NOMO-1 treated with dmso at 0.1 percent for 144 hours (cell line): ENCODE measurements around the gene SMARCC2.
A peak's percentile ranks its signal among the peaks of the same experiment; 100 is the strongest.

ENCODE experiments used
- DNase-seq: peaks from one replicate; lab custom pipeline; 2025; ENCODE audit not compliant: unreplicated experiment; lab: John Stamatoyannopoulos, UW

SMARCC2 gene

GRCh38 chr12:56152756-56153677 is 36.3 kb downstream of the SMARCC2 start:
- no peak for DNase-seq

- peak; percentile 87 for DNase-seq
Measured at GRCh38 chr12:56152132-56152755, 37.0 kb downstream of the SMARCC2 start, which contains the start of gene MYL6B. Gene MYL6B, plus strand, starts transcription at chr12:56152587. Its CDS starts 1,332 bp downstream, at chr12:56153919.

- no peak for DNase-seq
Measured at GRCh38 chr12:56151672-56152131, 37.6 kb downstream of the SMARCC2 start.

DNA sequence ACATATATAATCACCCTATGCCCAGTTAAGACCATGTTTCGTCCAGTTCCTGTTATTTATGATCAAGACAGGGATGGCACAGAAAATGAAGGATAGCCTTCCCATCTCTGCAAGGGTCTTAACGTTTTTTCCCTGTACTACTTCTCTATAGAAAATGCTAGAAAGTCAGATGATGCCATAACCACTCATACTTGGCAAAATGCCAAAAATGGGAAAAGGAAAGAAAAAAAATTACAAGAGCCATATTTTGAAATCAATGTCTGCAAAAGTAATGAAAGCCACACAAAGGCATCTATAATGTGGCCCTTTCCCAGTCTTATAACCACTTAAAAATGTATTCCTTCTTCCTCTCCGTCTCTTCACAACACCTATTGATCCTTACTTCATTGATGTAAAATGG is 38.7 kb downstream of the SMARCC2 start:
- no peak for DNase-seq

DNA sequence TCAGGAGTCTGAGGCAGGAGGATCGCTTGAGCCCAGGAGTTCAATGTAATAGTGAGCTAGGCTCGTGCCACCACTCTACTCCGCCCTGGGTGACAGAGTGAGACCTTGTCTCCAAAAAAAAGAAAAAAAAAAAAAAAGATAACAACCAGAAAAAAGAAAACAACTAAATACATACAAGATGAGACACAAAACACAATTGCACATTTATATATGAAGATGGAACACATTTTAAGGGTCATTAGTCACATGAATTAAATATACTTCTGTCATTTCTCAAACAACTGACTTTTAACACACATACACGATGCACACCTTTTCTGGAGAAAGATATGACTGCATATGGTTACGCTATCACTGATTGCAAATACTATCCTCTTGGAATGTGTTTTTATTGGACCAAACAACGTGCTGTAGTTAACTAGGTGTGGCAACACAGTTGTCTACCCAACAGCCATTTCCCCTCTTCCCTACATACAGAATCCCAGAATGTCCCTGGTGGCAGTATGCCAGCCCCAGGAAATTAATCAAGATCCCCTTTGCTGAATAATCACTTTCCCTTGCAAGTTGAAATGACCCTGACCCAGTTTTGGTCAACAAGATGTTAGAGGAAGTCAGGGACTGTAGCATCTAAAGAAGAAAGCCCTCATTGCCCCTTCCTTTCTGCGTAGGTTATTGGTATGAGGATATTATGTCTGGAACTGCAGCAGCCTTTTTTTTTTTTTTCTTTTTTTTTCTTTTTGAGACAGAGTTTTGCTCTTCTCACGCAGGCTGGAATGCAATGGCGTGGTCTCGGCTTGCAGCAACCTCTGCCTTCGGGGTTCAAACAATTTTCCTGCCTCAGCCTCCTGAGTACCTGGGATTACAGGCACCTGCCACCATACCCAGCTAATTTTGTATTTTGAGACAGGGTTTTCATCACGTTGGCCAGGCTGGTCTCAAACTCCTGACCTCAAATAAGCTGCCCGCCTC is 42.5 kb downstream of the SMARCC2 start:
- DNase-seq: no peak

DNA sequence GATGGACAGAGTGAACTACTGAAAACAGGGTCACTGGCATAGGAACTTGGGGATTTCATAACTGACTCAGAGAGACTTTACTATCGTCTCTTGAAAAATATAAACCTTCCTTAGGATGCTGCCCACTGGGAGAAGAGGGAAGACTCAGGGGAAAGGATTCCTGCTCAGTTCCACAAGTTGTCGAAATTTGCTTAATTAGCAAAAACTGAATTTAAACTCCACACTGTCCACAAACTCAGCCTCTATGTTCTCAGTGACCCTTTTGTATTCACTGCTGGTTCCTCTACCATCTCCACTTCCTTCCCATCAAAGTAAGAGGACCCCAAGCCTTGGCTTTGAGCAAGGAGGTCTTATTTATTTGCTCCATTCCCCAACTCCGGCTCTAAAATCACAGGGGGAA is 44.1 kb downstream of the SMARCC2 start:
- DNase-seq: no peak

- DNase-seq: no peak
Measured at GRCh38 chr12:56143870-56144269, 45.4 kb downstream of the SMARCC2 start.

GRCh38 chr12:56143217-56143616 is 46.1 kb downstream of the SMARCC2 start:
- DNase-seq: no peak

GRCh38 chr12:56141946-56142784 is 47.1 kb downstream of the SMARCC2 start:
- DNase-seq: no peak

DNA sequence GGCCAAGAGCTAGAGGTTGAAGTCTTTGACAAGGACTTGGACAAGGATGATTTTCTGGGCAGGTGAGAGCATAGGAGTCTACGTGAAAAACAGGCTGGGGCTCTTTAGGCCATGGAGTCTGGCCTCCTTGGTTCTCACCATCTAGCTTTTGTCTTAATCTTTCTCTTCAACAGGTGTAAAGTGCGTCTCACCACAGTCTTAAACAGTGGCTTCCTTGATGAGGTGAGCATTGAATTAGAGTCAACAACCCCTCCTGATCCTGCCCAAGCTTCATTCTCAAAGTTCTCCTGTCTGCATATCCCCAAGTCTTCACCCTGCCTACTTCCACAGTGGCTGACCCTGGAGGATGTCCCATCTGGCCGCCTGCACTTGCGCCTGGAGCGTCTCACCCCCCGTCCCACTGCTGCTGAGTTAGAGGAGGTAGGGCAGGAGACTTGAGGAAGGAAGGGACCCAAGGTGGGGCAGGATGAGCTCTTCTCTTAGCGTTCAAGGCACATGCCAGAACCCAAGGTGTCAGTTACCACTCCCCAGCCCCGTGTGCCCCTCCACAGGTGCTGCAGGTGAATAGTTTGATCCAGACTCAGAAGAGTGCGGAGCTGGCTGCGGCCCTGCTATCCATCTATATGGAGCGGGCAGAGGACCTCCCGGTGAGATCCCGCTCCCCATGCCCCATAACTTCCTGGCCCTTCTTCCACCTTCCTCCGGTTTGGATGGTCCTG is 51.3 kb downstream of the SMARCC2 start:
- DNase-seq: no peak

DNA sequence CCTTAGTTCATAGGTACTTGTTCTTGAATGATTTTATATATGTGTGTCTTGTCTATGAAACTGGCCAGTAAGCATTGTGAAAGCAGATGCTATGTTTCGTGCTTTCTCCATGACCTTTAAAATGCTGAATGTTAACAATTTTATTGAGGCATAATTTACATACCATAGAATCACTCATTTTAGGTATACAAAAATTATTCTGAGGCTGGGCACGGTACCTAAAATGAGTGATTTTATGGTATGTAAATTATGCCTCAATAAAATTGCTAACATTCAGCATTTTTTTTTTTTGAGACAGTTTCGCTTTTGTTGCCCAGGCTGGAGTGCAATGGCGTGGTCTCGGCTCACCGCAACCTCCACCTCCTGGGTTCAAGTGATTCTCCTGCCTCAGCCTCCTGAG is 54.4 kb downstream of the SMARCC2 start:
- DNase-seq: no peak

DNA sequence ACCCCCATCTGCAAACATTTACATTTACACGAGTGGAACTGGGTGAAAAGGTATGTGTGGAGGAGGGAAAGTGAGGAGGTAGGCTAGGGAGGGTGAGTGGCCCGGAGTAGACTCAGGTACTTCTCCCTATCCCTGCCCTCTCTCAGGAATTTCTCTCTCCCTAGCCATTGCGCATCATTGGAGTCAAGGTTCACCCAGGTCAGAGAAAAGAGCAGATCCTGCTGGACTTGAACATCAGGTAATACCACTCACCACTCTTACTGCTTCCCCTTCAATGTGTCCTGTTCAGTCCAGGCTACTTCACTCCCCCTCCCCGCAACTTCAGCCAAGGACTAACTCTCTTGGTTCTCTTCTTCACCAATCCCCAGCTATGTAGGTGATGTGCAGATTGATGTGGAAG is 58.4 kb downstream of the SMARCC2 start:
- no peak for DNase-seq

DNA sequence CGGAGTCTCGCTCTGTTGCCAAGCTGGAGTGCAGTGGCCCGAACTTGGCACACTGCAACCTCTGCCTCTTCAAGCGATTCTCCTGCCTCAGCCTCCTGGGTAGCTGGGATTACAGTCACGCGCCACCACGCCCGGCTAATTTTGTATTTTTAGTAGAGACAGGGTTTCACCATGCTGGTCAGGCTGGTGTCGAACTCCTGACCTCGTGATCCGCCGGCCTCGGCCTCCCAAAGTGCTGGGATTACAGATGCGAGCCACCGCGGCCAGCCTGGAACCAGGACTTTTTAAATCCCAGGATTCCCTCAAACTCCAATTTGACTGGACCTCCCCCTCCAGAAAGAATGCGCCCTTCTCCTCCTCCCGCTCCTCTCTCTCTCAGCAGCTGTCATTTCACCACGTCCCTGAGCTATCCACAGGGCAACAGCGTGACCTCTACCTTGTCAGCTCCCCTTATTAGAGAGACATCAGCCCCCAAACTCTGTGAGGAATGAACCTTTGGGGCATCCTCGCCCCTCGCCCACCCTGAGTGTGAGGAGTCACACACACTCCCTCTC is 59.3 kb downstream of the SMARCC2 start:
- DNase-seq: no peak

DNA sequence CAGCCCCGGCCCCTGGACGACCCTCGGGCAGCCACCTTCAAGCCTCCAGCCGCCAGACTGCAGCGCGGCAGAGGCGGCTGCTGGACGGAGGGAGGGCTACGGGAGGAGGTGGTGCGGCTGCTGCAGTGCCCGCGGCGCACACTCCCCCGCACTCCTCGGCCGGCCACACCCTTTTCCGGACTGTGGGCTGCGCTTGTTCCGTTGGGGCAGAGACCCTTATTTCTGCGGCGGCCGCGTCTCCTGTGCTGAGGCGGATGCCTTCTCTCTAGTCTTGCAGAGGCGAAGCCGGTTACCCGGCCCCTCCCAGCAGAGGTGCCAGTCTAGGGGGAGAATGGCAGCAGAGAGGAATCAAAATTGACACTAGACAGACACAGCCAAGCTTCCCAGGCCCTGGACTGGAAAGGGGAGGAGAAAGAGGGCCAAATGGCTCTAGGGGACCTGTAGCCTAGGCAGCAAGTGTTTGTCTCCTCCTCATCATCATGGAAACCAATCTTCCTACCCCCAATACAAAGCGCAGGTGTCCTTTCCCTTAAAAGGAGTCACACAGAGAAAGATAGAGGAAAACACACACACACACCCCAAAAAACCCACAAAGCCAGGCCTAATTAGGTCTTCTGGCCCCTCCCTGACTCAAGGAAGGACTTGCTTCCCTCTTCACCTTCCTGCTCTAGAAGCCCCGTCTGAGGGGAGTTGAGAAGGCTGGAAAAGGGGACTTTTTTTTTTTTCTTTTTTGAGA is 59.9 kb downstream of the SMARCC2 start:
- DNase-seq: peak; percentile 69

DNA sequence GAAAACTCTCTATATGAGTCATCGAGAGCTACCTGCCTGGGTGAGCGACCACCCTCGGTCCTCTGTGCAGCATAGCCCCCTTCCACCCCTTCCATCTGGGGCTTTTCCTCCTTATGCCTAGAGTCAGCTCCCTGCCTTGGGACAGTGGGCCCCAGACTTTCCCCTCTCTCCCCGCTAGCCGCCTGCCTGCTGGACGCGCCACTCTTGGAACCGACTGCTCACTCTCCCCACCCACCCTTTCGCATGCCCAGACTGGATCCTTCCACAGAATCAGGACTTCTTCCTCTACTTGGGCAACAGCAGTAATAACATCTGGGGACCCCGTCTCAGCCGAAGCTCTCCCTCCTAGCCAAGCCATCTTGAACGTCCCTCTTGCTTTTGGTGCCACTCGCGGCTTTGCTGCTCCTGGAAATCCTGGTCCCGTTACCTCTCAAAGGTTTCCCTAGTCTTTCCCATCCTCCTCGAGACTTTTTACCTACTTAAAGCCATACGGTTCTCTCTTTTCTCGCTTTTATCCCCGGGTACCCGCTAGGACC is 60.5 kb downstream of the SMARCC2 start:
- no peak for DNase-seq

DNA sequence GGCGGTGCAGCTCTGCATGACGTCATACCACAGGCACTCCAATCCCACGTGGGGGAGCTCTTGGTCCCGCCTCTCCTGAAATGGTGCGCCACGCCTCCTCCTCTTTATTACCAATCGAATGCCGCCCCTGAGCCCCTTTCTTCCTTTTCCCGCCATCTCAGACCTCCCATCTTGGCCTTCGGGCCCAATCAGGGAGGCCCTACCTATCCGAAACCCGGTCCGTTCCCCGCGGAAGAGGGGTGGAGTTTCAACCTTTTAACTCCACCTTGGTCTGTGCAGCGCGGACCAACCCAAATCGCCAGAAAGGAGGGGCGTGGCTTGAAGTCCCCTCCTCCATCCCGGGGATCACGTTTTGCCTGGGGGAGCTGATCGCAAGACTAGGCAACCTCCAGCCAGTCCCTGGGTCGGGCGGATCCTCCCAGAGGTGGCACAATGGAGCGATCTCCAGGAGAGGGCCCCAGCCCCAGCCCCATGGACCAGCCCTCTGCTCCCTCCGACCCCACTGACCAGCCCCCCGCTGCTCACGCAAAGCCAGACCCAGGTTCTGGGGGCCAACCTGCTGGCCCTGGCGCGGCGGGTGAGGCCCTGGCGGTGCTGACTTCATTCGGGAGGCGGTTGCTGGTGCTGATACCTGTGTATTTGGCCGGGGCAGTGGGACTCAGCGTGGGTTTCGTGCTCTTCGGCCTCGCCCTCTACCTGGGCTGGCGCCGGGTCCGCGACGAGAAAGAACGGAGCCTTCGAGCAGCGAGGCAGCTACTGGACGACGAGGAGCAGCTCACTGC is 61.2 kb downstream of the SMARCC2 start, which contains the start of gene ESYT1:
Gene ESYT1, plus strand, starts transcription at position 380 of the 782 bp plus-strand sequence. Its CDS starts 53 bp downstream, at position 433.
- DNase-seq: peak; percentile 99

- no peak for DNase-seq
Measured at GRCh38 chr12:56127485-56127887, 61.8 kb downstream of the SMARCC2 start.
